ENCODE results near the gene GNPNAT1. TPM values are rescaled to one million over a fixed set of nuclear protein-coding genes. Genes with fewer than 3 reads are reported as not detected.

Gene GNPNAT1
- total RNA-seq, 1 donor from 2014 or later, result 45.9 TPM

GRCh38 chr14:52781629-52782028 is 9.8 kb downstream of the GNPNAT1 start:
- no peak for DNase-seq (ENCODE audit: low spot score)
- H3K9me3 Mint-ChIP-seq (ENCODE audit: low read depth), result no peaks in the 10 kb centered on the region
- no peaks in the 10 kb centered on the region for H3K27me3 Mint-ChIP-seq (ENCODE audit: low read depth)
- TF ChIP-seq CTCF (IDR thresholded peaks at IDR 0.05), result no peak
- H3K36me3 Mint-ChIP-seq (ENCODE audit: low read depth), result peaks cover 12% of the 10 kb centered on the region
- H3K27ac Mint-ChIP-seq (ENCODE audit: unreplicated experiment), result peak overlapping the region; percentile 12
- H3K4me1 Mint-ChIP-seq (ENCODE audit: low read depth), result peaks cover 8% of the 10 kb centered on the region
- H3K4me3 Mint-ChIP-seq (ENCODE audit: unreplicated experiment), result no peak overlapping the region

GRCh38 chr14:52780893-52781292 is 10.5 kb downstream of the GNPNAT1 start:
- H3K4me1 Mint-ChIP-seq (ENCODE audit: low read depth), result peaks cover 5% of the 10 kb centered on the region
- DNase-seq (ENCODE audit: low spot score), result no peak
- TF ChIP-seq CTCF (IDR thresholded peaks at IDR 0.05), result no peak
- H3K27me3 Mint-ChIP-seq (ENCODE audit: low read depth), result no peaks in the 10 kb centered on the region
- H3K9me3 Mint-ChIP-seq (ENCODE audit: low read depth), result no peaks in the 10 kb centered on the region
- peaks cover 11% of the 10 kb centered on the region for H3K36me3 Mint-ChIP-seq (ENCODE audit: low read depth)
- H3K27ac Mint-ChIP-seq (ENCODE audit: unreplicated experiment), result peak overlapping the region; percentile 12
- no peak overlapping the region for H3K4me3 Mint-ChIP-seq (ENCODE audit: unreplicated experiment)

- no peak overlapping the region for H3K4me3 Mint-ChIP-seq (ENCODE audit: unreplicated experiment)
- no peak for TF ChIP-seq CTCF (IDR thresholded peaks at IDR 0.05)
- DNase-seq (ENCODE audit: low spot score), result no peak
- peaks cover 2% of the 10 kb centered on the region for H3K4me1 Mint-ChIP-seq (ENCODE audit: low read depth)
- H3K9me3 Mint-ChIP-seq (ENCODE audit: low read depth), result no peaks in the 10 kb centered on the region
- H3K27me3 Mint-ChIP-seq (ENCODE audit: low read depth), result no peaks in the 10 kb centered on the region
- H3K36me3 Mint-ChIP-seq (ENCODE audit: low read depth), result peaks cover 15% of the 10 kb centered on the region
- H3K27ac Mint-ChIP-seq (ENCODE audit: unreplicated experiment), result no peak overlapping the region
Measured at GRCh38 chr14:52778702-52779101, 12.7 kb downstream of the GNPNAT1 start.

GRCh38 chr14:52776816-52777215 is 14.6 kb downstream of the GNPNAT1 start:
- no peak for TF ChIP-seq CTCF (IDR thresholded peaks at IDR 0.05)
- Mint-ChIP-seq H3K27ac (ENCODE audit: unreplicated experiment) (no peak overlapping the region), H3K9me3 (ENCODE audit: low read depth) (no peaks in the 10 kb centered on the region), H3K27me3 (ENCODE audit: low read depth) (no peaks in the 10 kb centered on the region), H3K4me3 (ENCODE audit: unreplicated experiment) (no peak overlapping the region), H3K4me1 (ENCODE audit: low read depth) (peaks cover 9% of the 10 kb centered on the region), H3K36me3 (ENCODE audit: low read depth) (peaks cover 16% of the 10 kb centered on the region)
- DNase-seq (ENCODE audit: low spot score), result no peak

GRCh38 chr14:52769887-52770286 is 21.5 kb downstream of the GNPNAT1 start:
- H3K36me3 Mint-ChIP-seq (ENCODE audit: low read depth), result peaks cover 16% of the 10 kb centered on the region
- no peaks in the 10 kb centered on the region for H3K9me3 Mint-ChIP-seq (ENCODE audit: low read depth)
- H3K27me3 Mint-ChIP-seq (ENCODE audit: low read depth), result no peaks in the 10 kb centered on the region
- peaks cover 9% of the 10 kb centered on the region for H3K4me1 Mint-ChIP-seq (ENCODE audit: low read depth)
- no peak overlapping the region for H3K4me3 Mint-ChIP-seq (ENCODE audit: unreplicated experiment)
- H3K27ac Mint-ChIP-seq (ENCODE audit: unreplicated experiment), result no peak overlapping the region
- TF ChIP-seq CTCF (IDR thresholded peaks at IDR 0.05), result no peak
- no peak for DNase-seq (ENCODE audit: low spot score)
